ENCODE results near the gene TUT7. TPM values are rescaled to one million over a fixed set of nuclear protein-coding genes. Genes with fewer than 3 reads are reported as not detected.

The TUT7 gene
- total and polyA plus RNA-seq, 2 of the 4 experiments (the other 2 are of a cell fraction), result 13.3 to 33.3 TPM

DNA sequence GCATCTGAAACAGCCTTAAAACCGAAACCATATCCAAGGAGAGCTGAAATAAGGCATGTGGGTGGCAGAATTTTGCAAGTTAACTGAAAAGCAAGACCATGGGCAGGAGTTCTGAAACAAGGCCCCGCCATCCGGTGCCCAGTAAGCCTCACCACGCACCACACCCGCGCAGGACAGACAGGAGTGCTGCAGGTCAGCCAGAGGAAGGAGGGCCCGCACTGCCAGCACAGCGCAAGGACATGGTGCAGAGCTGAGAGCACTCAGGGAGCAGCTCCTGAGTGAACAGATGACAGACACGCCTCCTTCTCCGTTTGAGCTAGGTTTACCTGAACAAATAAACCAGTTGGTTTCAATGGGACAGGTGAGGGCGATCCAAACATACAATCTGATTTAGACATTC, 55.3 kb downstream of the TUT7 start:
- no TSS peak for BruUV-seq (replicated peaks)
- no peak for ATAC-seq (ENCODE audit: low read depth)
- no peak overlapping the region for H3K4me2 ChIP-seq (ENCODE audit: low read depth, low read length)
- dilution Hi-C loops (cut with HindIII; ENCODE audit: low sequenced_read_pairs, unreplicated experiment) (no loop called here), in situ Hi-C loops (cut with MboI; ENCODE audit: low sequenced_read_pairs) (no loop called here), intact Hi-C loops (cut with micrococcal nuclease) (no loop called here)
- CTCF ChIA-PET, result interaction anchor here (1.1 to 1.5 kb wide), 2 partner anchors 8 to 97 kb away, joined by 3 to 4 read pairs; no protein-coding TSS in a partner anchor
- no peak overlapping the region for H3K23ac ChIP-seq (ENCODE audit: low read depth, low read length)
- H4K5ac ChIP-seq (ENCODE audit: low read depth, low read length), result no peak overlapping the region
- 90% methylated on average over 5 of the region's 11 CpGs; no CpG with 5 or more reads in 1 of the 2 experiments for WGBS, 2 experiments (ENCODE audit: extremely low coverage in 2 of 2, insufficient read length in 1 of 2)
- no peaks in the 10 kb centered on the region for H3K27me3 ChIP-seq (ENCODE audit: control insufficient read depth, insufficient read depth, low read length)
- no peak for TF ChIP-seq MAZ (IDR thresholded peaks at IDR 0.05; ENCODE audit: borderline replicate concordance, low read depth, low read length)
- TF ChIP-seq, protein P1, sequence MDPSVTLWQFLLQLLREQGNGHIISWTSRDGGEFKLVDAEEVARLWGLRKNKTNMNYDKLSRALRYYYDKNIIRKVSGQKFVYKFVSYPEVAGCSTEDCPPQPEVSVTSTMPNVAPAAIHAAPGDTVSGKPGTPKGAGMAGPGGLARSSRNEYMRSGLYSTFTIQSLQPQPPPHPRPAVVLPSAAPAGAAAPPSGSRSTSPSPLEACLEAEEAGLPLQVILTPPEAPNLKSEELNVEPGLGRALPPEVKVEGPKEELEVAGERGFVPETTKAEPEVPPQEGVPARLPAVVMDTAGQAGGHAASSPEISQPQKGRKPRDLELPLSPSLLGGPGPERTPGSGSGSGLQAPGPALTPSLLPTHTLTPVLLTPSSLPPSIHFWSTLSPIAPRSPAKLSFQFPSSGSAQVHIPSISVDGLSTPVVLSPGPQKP (IDR thresholded peaks at IDR 0.05; ENCODE audit: borderline replicate concordance, low read depth, low read length), result no peak
- TF ChIP-seq MAFK (IDR thresholded peaks at IDR 0.05; ENCODE audit: low read depth, low read length), result no peak
- TF ChIP-seq CEBPB (IDR thresholded peaks at IDR 0.05; ENCODE audit: low read depth, low read length), result no peak
- TF ChIP-seq NFE2L2 (IDR thresholded peaks at IDR 0.05; ENCODE audit: low read depth, low read length), result no peak
- TF ChIP-seq RCOR1 (IDR thresholded peaks at IDR 0.05; ENCODE audit: insufficient replicate concordance, low read length), result no peak
- TF ChIP-seq BHLHE40 (IDR thresholded peaks at IDR 0.05; ENCODE audit: low read depth, low read length), result no peak
- no peak for TF ChIP-seq MXI1 (IDR thresholded peaks at IDR 0.05; ENCODE audit: borderline replicate concordance, low read depth, low read length)
- no peak for TF ChIP-seq CTCF (conservative IDR thresholded peaks at IDR 0.05; ENCODE audit: low read depth, low read length)
- no peak for TF ChIP-seq FOS (IDR thresholded peaks at IDR 0.05; ENCODE audit: low read depth, low read length)
- no peak for TF ChIP-seq RFX5 (IDR thresholded peaks at IDR 0.05; ENCODE audit: low read depth, low read length)
- TF ChIP-seq POLR2A (IDR thresholded peaks at IDR 0.05; ENCODE audit: low read depth, low read length), result no peak
- TF ChIP-seq SMC3 (IDR thresholded peaks at IDR 0.05; ENCODE audit: low read depth, low read length), result no peak
- TF ChIP-seq, protein P2, sequence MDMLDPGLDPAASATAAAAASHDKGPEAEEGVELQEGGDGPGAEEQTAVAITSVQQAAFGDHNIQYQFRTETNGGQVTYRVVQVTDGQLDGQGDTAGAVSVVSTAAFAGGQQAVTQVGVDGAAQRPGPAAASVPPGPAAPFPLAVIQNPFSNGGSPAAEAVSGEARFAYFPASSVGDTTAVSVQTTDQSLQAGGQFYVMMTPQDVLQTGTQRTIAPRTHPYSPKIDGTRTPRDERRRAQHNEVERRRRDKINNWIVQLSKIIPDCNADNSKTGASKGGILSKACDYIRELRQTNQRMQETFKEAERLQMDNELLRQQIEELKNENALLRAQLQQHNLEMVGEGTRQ (IDR thresholded peaks at IDR 0.05; ENCODE audit: low read depth, low read length), result no peak
- TF ChIP-seq RAD21 (IDR thresholded peaks at IDR 0.05; ENCODE audit: low read length), result no peak
- TF ChIP-seq CHD1 (IDR thresholded peaks at IDR 0.05; ENCODE audit: low read depth, low read length), result no peak
- no peak overlapping the region for H3K18ac ChIP-seq (ENCODE audit: low read depth, low read length)
- H3K9ac ChIP-seq (ENCODE audit: low read depth, low read length), result no peak overlapping the region
- peaks cover 43% of the 10 kb centered on the region for H3K36me3 ChIP-seq (ENCODE audit: control insufficient read depth, insufficient read depth, low read length)
- no peak overlapping the region; the same call in 1 of the 2 replicates for H3K27ac ChIP-seq (ENCODE audit: insufficient read depth, low read length)
- H3K14ac ChIP-seq (replicated peaks; ENCODE audit: low read depth, low read length), result no peak overlapping the region
- no peaks in the 10 kb centered on the region for H4K20me1 ChIP-seq (ENCODE audit: insufficient read depth, low read length)
- no peak overlapping the region for H2AK9ac ChIP-seq (replicated peaks; ENCODE audit: low read depth, low read length, poor library complexity)
- no peak overlapping the region for H2BK5ac ChIP-seq (ENCODE audit: low read depth, low read length, poor library complexity, severe bottlenecking)
- H3K56ac ChIP-seq (ENCODE audit: extremely low read depth, insufficient read depth, low read length), result no peak overlapping the region
- H3K79me1 ChIP-seq (ENCODE audit: low read depth in 1 of 2, low read length in 2 of 2), result peaks cover 7 to 9% of the 10 kb centered on the region in 2 experiments; a peak in 2 of 4 replicates
- no peak overlapping the region for H2AK5ac ChIP-seq (ENCODE audit: low read depth, low read length)
- H2AFZ ChIP-seq (replicated peaks; ENCODE audit: low read length, poor library complexity), result no peak overlapping the region
- no peak overlapping the region for H4K8ac ChIP-seq (ENCODE audit: low read depth in 2 of 2, low read length in 2 of 2)
- H2BK15ac ChIP-seq (ENCODE audit: low read depth, low read length), result no peak overlapping the region
- no peak for DNase-seq
- POLR2A ChIA-PET (ENCODE audit: unreplicated experiment), result no interaction called here
- H3K9me3 ChIP-seq (ENCODE audit: control insufficient read depth, insufficient read depth, low read length), result no peaks in the 10 kb centered on the region
- H2BK20ac ChIP-seq (ENCODE audit: low read depth, low read length), result no peak overlapping the region
- H4K91ac ChIP-seq (ENCODE audit: insufficient read depth, low read depth, low read length), result no peak overlapping the region
- no peak overlapping the region for H2BK120ac ChIP-seq (ENCODE audit: low read depth, low read length)
- no peak overlapping the region for H3K4ac ChIP-seq (ENCODE audit: low read depth, low read length)
- peaks cover 2% of the 10 kb centered on the region; the same call in 1 of the 2 replicates for H3K4me1 ChIP-seq (ENCODE audit: control insufficient read depth, insufficient read depth, low read length)
- no peaks in the 10 kb centered on the region; the same call in 1 of the 2 replicates for H3K9me1 ChIP-seq (ENCODE audit: insufficient read depth, low read length)
- no peak overlapping the region for H3K4me3 ChIP-seq (ENCODE audit: insufficient read depth, low read depth, low read length)
